HG03025 (cell line): ENCODE measurements around the gene DOCK6.

Experiments
- ATAC-seq: cut with Tn5 transposase; IDR thresholded peaks from one replicate; pipeline ENCODE4 v1.9.1; 2021; ENCODE audit warnings: mild to moderate bottlenecking, moderate library complexity; ENCODE audit not compliant: unreplicated experiment, low FRiP score

DOCK6 gene

DNA sequence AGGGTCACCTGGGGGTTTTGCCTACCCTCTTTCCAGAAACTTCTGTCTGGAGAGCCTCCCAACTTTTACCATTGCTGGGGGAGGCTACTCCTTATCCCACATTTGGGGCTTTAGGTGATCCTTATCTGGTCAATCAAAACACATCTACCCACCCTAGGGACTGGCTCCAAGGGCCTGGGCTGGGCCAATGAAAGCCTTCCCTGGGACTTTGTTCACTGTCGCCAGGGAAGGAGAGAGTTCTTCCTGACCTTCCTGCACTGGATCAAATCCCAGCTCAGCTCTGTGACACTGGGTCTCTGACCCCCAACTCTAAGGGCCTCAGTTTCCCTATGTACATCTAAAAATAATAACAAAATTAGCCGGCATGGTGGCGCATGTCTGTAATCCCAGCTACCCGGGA, 11.1 kb downstream of the DOCK6 start:
- ATAC-seq = no peak

DNA sequence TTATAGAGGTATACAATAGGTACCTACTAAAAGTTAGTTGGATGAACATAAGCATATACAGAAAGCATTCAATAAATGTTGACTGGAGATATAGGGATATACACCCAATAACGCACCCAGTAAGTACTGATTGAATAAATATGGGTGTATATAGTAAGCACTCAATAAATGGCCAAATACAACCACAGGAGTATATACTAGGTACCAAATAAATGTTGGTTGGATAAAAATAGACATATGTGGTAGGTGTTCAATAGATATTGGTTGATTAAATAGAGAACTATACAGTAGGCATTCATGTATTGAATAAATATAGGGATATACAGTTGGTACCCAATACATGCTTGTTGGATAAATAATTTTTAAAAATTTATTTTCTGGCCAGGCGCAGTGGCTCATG, 13.5 kb downstream of the DOCK6 start:
- ATAC-seq = no peak

- no peak for ATAC-seq
Observed at GRCh38 chr19:11247934-11248333, 14.4 kb downstream of the DOCK6 start.

- ATAC-seq = no peak
Observed at GRCh38 chr19:11247391-11247790, 14.9 kb downstream of the DOCK6 start.

DNA sequence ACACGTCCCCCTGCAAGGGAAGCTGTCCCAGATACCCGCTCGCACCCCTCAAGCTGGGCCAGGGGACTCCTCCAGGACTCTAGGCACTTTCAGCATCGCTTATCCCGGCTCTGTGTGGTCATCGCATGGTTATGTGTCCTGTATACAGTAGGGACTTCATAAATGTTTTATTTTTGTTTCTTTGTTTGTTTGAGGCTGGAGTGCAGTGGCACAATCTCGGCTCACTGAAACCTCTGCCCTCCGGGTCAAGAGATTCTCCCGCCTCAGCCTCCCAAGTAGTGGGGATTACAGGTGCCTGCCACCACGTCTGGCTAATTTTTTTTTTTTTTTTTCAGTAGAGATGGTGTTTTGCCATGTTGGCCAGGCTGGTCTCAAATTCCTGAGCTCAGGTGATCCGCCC, 15.4 kb downstream of the DOCK6 start:
- ATAC-seq = no peak

- ATAC-seq = no peak
Observed at GRCh38 chr19:11244846-11245589, 17.3 kb downstream of the DOCK6 start.

DNA sequence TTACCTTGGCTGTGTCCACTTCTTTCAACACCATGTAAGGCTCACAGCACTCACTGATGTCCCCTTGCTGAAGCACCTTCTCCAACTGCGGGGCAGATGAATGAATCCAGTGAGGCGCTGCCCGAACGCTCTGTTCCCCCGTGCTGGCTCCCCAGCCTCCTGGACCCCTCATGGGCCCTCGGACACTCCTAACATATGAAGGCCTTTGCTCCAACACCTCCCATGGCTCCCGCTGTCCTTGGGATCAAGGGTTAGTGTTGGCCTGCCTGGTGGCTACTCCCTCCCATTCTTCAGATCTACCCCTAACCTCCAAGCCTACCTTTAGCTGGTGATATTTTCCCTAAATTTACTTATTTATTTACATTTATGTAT, 18.5 kb downstream of the DOCK6 start:
- ATAC-seq = no peak

GRCh38 chr19:11242864-11243797, 19.2 kb downstream of the DOCK6 start:
- ATAC-seq = no peak

- no peak for ATAC-seq
Observed at GRCh38 chr19:11242025-11242424, 20.3 kb downstream of the DOCK6 start.

- ATAC-seq = no peak
Observed at GRCh38 chr19:11240008-11240444, 22.3 kb downstream of the DOCK6 start.

- no peak for ATAC-seq
Observed at GRCh38 chr19:11239377-11240000, 22.8 kb downstream of the DOCK6 start, which contains the start of gene ANGPTL8. Gene ANGPTL8, plus strand, starts transcription at chr19:11239619. Its CDS starts 19 bp downstream, at chr19:11239638.

- ATAC-seq = no peak
Observed at GRCh38 chr19:11238781-11239376, 23.4 kb downstream of the DOCK6 start.

GRCh38 chr19:11238041-11238440, 24.3 kb downstream of the DOCK6 start:
- no peak for ATAC-seq

DNA sequence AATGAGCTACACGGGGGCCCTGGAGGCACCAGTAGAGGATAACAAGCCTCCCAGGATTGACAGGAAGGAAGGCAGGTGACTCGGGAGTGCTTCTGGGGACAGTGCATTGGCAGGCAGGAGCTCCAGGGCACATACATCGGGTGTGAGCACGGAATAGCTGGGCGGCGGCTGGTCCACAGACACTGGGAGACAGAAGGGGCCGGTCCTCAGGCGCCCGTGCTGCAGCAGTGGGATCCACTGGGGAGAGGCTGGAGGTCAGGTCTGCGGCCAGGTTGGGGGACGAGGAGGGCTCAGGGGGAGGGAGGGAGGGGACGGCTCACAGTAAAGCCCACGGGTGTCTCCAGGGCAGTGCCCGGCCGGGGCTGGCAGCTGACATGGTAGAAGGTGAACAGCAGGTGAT, 25.0 kb downstream of the DOCK6 start:
- ATAC-seq = no peak

- no peak for ATAC-seq
Observed at GRCh38 chr19:11236324-11237301, 25.7 kb downstream of the DOCK6 start.

- ATAC-seq = no peak
Observed at GRCh38 chr19:11234486-11235075, 27.7 kb downstream of the DOCK6 start.

DNA sequence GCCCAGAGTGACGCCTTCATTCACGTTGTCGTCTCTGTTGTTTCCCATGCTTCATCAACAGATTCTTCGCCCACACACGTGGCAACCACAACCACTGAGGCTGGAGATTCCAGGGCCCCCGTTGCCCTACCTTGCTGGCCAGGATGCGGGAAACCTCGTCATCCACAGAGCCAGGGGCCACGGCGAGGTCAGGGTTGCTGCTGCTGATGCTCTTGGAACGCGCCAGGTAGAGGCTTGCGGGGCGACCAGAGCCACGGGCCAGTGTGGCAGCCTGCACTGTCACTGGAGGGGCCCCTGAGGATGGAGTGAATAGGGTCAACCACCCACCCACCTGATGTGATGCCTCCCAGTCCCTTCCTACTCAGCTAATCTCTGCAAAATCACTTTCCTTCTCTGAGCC, 29.3 kb downstream of the DOCK6 start:
- no peak for ATAC-seq

- ATAC-seq = no peak
Observed at GRCh38 chr19:11232555-11232954, 29.8 kb downstream of the DOCK6 start.
